Measurements from ENCODE around the gene KCNT1.

KCNT1 gene

GRCh38 chr9:135765416-135765815 lies 63.4 kb downstream of the KCNT1 start:
- no peak for DNase-seq (ENCODE audit: low read depth, low spot score)

GRCh38 chr9:135766251-135766650 lies 64.3 kb downstream of the KCNT1 start:
- DNase-seq (ENCODE audit: low read depth, low spot score) = no peak

GRCh38 chr9:135766707-135767106 lies 64.7 kb downstream of the KCNT1 start:
- DNase-seq (ENCODE audit: low read depth, low spot score) = no peak

GRCh38 chr9:135768516-135769218 lies 66.7 kb downstream of the KCNT1 start:
- no peak for DNase-seq (ENCODE audit: low read depth, low spot score)

GRCh38 chr9:135769489-135770202 lies 67.7 kb downstream of the KCNT1 start:
- DNase-seq (ENCODE audit: low read depth, low spot score) = no peak

- DNase-seq (ENCODE audit: low read depth, low spot score) = no peak
These were observed 68.2 kb downstream of the KCNT1 start for GRCh38 chr9:135770203-135770535.

- no peak for DNase-seq (ENCODE audit: low read depth, low spot score)
These were observed 68.8 kb downstream of the KCNT1 start for GRCh38 chr9:135770771-135771170.

- no peak for DNase-seq (ENCODE audit: low read depth, low spot score)
These were observed 69.5 kb downstream of the KCNT1 start for GRCh38 chr9:135771401-135772051.

- DNase-seq (ENCODE audit: low read depth, low spot score) = no peak
These were observed 70.2 kb downstream of the KCNT1 start for GRCh38 chr9:135772056-135772646.

- DNase-seq (ENCODE audit: low read depth, low spot score) = no peak
These were observed 70.9 kb downstream of the KCNT1 start for GRCh38 chr9:135772702-135773493.

- no peak for DNase-seq (ENCODE audit: low read depth, low spot score)
These were observed 71.7 kb downstream of the KCNT1 start for GRCh38 chr9:135773530-135774238.

- no peak for DNase-seq (ENCODE audit: low read depth, low spot score)
These were observed 72.3 kb downstream of the KCNT1 start for GRCh38 chr9:135774239-135774747.

- DNase-seq (ENCODE audit: low read depth, low spot score) = no peak
These were observed 73.0 kb downstream of the KCNT1 start for GRCh38 chr9:135774794-135775525.

GRCh38 chr9:135775911-135776310 lies 73.9 kb downstream of the KCNT1 start:
- DNase-seq (ENCODE audit: low read depth, low spot score) = no peak

GRCh38 chr9:135776893-135777622 lies 75.1 kb downstream of the KCNT1 start:
- DNase-seq (ENCODE audit: low read depth, low spot score) = no peak

GRCh38 chr9:135777623-135778177 lies 75.7 kb downstream of the KCNT1 start:
- DNase-seq (ENCODE audit: low read depth, low spot score) = no peak

GRCh38 chr9:135778421-135778820 lies 76.4 kb downstream of the KCNT1 start:
- DNase-seq (ENCODE audit: low read depth, low spot score) = no peak

GRCh38 chr9:135779571-135779970 lies 77.6 kb downstream of the KCNT1 start:
- DNase-seq (ENCODE audit: low read depth, low spot score) = no peak

GRCh38 chr9:135780086-135780485 lies 78.1 kb downstream of the KCNT1 start:
- DNase-seq (ENCODE audit: low read depth, low spot score) = no peak
